Neural cell (in vitro differentiated cells): ENCODE data around the gene LINGO1. TPM values are rescaled to one million over a fixed set of nuclear protein-coding genes. Genes with fewer than 3 reads are reported as not detected.

Experiments used
- H2AFZ ChIP-seq: fragments of 200-600, 300-800 bp; sonication (generic), shearing (Covaris generic); 2 replicates; pipeline ENCODE4 v1.6.0; 2014; ENCODE audit warnings: low read depth, mild to moderate bottlenecking, antibody characterized with exemption, low read length, moderate library complexity
- H3F3A ChIP-seq: fragments of 200-600 bp; shearing (Covaris generic); 2 replicates; pipeline ENCODE4 v1.6.1; 2016; ENCODE audit warnings: mild to moderate bottlenecking, moderate library complexity, mixed read lengths, antibody characterized with exemption, low read length; ENCODE audit not compliant: insufficient read depth, poor library complexity, severe bottlenecking
- H3K27ac ChIP-seq: fragments of 200-600, 300-800 bp; sonication (generic), shearing (Covaris generic); 2 replicates; pipeline ENCODE4 v1.5.1; 2014; ENCODE audit warnings: mild to moderate bottlenecking, low read length, moderate library complexity
- H3K27me3 ChIP-seq: fragments of 300-800, 200-600 bp; sonication (generic), shearing (Covaris generic); 2 replicates; pipeline ENCODE4 v1.6.0; 2014; ENCODE audit warnings: mild to moderate bottlenecking, low read depth, low read length, moderate library complexity; ENCODE audit not compliant: insufficient read depth
- H3K36me3 ChIP-seq: fragments of 300-800, 200-600 bp; sonication (generic), shearing (Covaris generic); 2 replicates; pipeline ENCODE4 v1.5.1; 2014; ENCODE audit warnings: mild to moderate bottlenecking, antibody characterized with exemption, low read length, moderate library complexity; ENCODE audit not compliant: insufficient read depth
- H3K4me2 ChIP-seq: fragments of 300-800, 200-600 bp; sonication (generic), shearing (Covaris generic); 2 replicates; pipeline ENCODE4 v1.6.0; 2014; ENCODE audit warnings: mild to moderate bottlenecking, low read length
- H3K4me3 ChIP-seq: fragments of 300-800, 200-600 bp; sonication (generic), shearing (Covaris generic); 2 replicates; pipeline ENCODE4 v1.5.1; 2014; ENCODE audit warnings: mild to moderate bottlenecking, low read length, moderate library complexity
- H3K79me2 ChIP-seq: fragments of 200-600 bp; shearing (Covaris generic); replicated peaks from 2 replicates; pipeline ENCODE4 v1.6.0; 2014; ENCODE audit warnings: mild to moderate bottlenecking, low read length, moderate library complexity; ENCODE audit not compliant: insufficient read depth
- H3K9ac ChIP-seq: fragments of 300-800, 200-600 bp; sonication (generic), shearing (Covaris generic); 2 replicates; pipeline ENCODE4 v1.6.1; 2016; ENCODE audit warnings: mild to moderate bottlenecking, low read length, mixed read lengths
- H3K9me2 ChIP-seq: fragments of 200-600 bp; shearing (Covaris generic); 2 replicates; pipeline ENCODE4 v1.6.1; 2016; ENCODE audit warnings: mild to moderate bottlenecking, low read length, mixed read lengths; ENCODE audit not compliant: insufficient read depth
- H3K9me3 ChIP-seq: fragments of 200-600, 300-800 bp; sonication (generic), shearing (Covaris generic); 2 replicates; pipeline ENCODE4 v1.6.1; 2016; ENCODE audit warnings: mild to moderate bottlenecking, mixed run types, low read length, moderate library complexity, mixed read lengths
- H4K20me1 ChIP-seq: fragments of 200-600 bp; shearing (Covaris generic); 2 replicates; pipeline ENCODE4 v1.6.1; 2016; ENCODE audit warnings: mild to moderate bottlenecking, mixed run types; ENCODE audit not compliant: insufficient read depth
- EZH2 ChIP-seq: fragments of 200-600, 300-800 bp; shearing (Covaris generic), sonication (generic); IDR thresholded peaks from 2 replicates; pipeline ENCODE4 v1.6.1; 2014; ENCODE audit warnings: antibody characterized with exemption, low read length, borderline replicate concordance, mild to moderate bottlenecking; ENCODE audit not compliant: insufficient read depth, poor library complexity, severe bottlenecking
- MXI1 ChIP-seq: fragments of 450-650 bp; conservative IDR thresholded peaks from 2 replicates; pipeline ENCODE4 v1.6.1; 2014; ENCODE audit warnings: antibody characterized with exemption, mild to moderate bottlenecking; ENCODE audit not compliant: poor library complexity, severe bottlenecking
- POLR2AphosphoS5 ChIP-seq: IDR thresholded peaks from 2 replicates; pipeline ENCODE4 v1.6.1; 2012
- RAD21 ChIP-seq: fragments of 450-650 bp; conservative IDR thresholded peaks from 2 replicates; pipeline ENCODE4 v1.6.1; 2014; ENCODE audit warnings: antibody characterized with exemption, mild to moderate bottlenecking, moderate library complexity
- REST ChIP-seq: IDR thresholded peaks from 2 replicates; pipeline ENCODE4 v1.6.1; 2012; ENCODE audit warnings: borderline replicate concordance
- SMC3 ChIP-seq: fragments of 450-650 bp; conservative IDR thresholded peaks from 2 replicates; pipeline ENCODE4 v1.6.1; 2014; ENCODE audit warnings: antibody characterized with exemption, mild to moderate bottlenecking, moderate library complexity; ENCODE audit not compliant: poor library complexity
- TAF1 ChIP-seq: IDR thresholded peaks from 2 replicates; pipeline ENCODE4 v1.6.1; 2012; ENCODE audit warnings: low read depth
- polyA plus RNA-seq: library from polyadenylated mRNA; depleted of rRNA; stranded (reverse); fragments of >200 nt; gene quantifications from 2 replicates; pipeline ENCODE4 v1.2.3, GENCODE V29; 2014
- TF ChIP-seq, protein P1 (sequence below): fragments of 450-650 bp; IDR thresholded peaks from 2 replicates; pipeline ENCODE4 v1.5.1; 2014; ENCODE audit warnings: antibody characterized with exemption, mild to moderate bottlenecking, moderate library complexity; ENCODE audit not compliant: poor library complexity, severe bottlenecking

The LINGO1 gene
- polyA plus RNA-seq, 1 donor from 2014 or later: 34.4 TPM

DNA sequence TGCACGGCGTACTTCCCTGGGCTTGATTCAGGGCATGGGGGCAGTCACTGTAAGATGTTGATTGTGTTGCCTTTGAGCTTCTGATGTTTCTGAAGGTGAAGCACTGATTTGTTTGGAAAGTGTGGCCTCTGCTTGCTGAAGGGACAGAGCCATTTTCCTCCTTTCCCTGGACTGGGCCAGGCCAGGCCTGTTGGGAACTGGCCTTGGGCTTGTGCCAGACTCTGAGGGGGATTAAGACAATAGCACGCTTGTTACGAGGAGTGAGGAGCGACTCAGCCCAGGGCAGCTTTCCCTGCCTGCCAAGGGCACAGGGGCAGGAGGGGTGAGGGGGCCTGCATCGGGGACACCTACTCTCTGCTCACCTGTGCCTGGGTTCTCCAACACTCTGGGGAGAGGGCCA is 42.9 kb downstream of the LINGO1 start:
- Histone ChIP-seq H3K79me2 (no peaks in the 10 kb centered on the region), H3F3A (no peaks in the 10 kb centered on the region), H3K36me3 (no peaks in the 10 kb centered on the region), H3K9me2 (no peaks in the 10 kb centered on the region), H3K9me3 (no peaks in the 10 kb centered on the region), H4K20me1 (no peaks in the 10 kb centered on the region), H3K27ac (no peak overlapping the region), H3K9ac (no peak overlapping the region), H3K4me3 (no peak overlapping the region), H3K4me2 (no peak overlapping the region), H3K27me3 (no peaks in the 10 kb centered on the region), H2AFZ (no peak overlapping the region)
- no peak for TF ChIP-seq TAF1
- no peak for TF ChIP-seq SMC3
- TF ChIP-seq POLR2AphosphoS5: no peak
- TF ChIP-seq RAD21: no peak

GRCh38 chr15:77588126-77588525 is 44.6 kb downstream of the LINGO1 start:
- no peak overlapping the region for H3K27ac ChIP-seq
- H3K9me2 ChIP-seq: no peaks in the 10 kb centered on the region
- no peaks in the 10 kb centered on the region for H3K27me3 ChIP-seq
- no peaks in the 10 kb centered on the region for H3K9me3 ChIP-seq
- H3K4me3 ChIP-seq: no peak overlapping the region
- H2AFZ ChIP-seq: no peak overlapping the region
- H3F3A ChIP-seq: no peaks in the 10 kb centered on the region
- no peaks in the 10 kb centered on the region for H4K20me1 ChIP-seq
- H3K36me3 ChIP-seq: no peaks in the 10 kb centered on the region
- no peaks in the 10 kb centered on the region for H3K79me2 ChIP-seq
- TF ChIP-seq MXI1: no peak
- TF ChIP-seq REST: no peak
- H3K9ac ChIP-seq: no peak overlapping the region
- no peak overlapping the region for H3K4me2 ChIP-seq

GRCh38 chr15:77584691-77585090 is 48.0 kb downstream of the LINGO1 start:
- no peaks in the 10 kb centered on the region for H3K9me3 ChIP-seq
- no peaks in the 10 kb centered on the region for H3K36me3 ChIP-seq
- H3K79me2 ChIP-seq: no peaks in the 10 kb centered on the region
- H3K27ac ChIP-seq: no peak overlapping the region
- H3K9me2 ChIP-seq: no peaks in the 10 kb centered on the region
- H3F3A ChIP-seq: no peaks in the 10 kb centered on the region
- no peak for TF ChIP-seq TAF1
- TF ChIP-seq POLR2AphosphoS5: no peak
- TF ChIP-seq, protein P1, sequence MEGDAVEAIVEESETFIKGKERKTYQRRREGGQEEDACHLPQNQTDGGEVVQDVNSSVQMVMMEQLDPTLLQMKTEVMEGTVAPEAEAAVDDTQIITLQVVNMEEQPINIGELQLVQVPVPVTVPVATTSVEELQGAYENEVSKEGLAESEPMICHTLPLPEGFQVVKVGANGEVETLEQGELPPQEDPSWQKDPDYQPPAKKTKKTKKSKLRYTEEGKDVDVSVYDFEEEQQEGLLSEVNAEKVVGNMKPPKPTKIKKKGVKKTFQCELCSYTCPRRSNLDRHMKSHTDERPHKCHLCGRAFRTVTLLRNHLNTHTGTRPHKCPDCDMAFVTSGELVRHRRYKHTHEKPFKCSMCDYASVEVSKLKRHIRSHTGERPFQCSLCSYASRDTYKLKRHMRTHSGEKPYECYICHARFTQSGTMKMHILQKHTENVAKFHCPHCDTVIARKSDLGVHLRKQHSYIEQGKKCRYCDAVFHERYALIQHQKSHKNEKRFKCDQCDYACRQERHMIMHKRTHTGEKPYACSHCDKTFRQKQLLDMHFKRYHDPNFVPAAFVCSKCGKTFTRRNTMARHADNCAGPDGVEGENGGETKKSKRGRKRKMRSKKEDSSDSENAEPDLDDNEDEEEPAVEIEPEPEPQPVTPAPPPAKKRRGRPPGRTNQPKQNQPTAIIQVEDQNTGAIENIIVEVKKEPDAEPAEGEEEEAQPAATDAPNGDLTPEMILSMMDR: no peak
- no peak for TF ChIP-seq MXI1
- no peak for TF ChIP-seq EZH2
- no peak overlapping the region for H3K4me2 ChIP-seq
- no peaks in the 10 kb centered on the region for H3K27me3 ChIP-seq
- no peak overlapping the region for H3K9ac ChIP-seq
- H2AFZ ChIP-seq: no peak overlapping the region
- no peaks in the 10 kb centered on the region for H4K20me1 ChIP-seq
- no peak overlapping the region for H3K4me3 ChIP-seq
